ENCODE data around the gene KLF3.

Gene KLF3

GRCh38 chr4:38745881-38746280 is 81.9 kb downstream of the KLF3 start:
- Histone ChIP-seq H3K9me3 (ENCODE audit: control insufficient read depth, insufficient read depth, low read length) (no peaks in the 10 kb centered on the region; the same call in 1 of the 2 replicates), H3K36me3 (ENCODE audit: control insufficient read depth, insufficient read depth, low read length) (no peaks in the 10 kb centered on the region), H3K27me3 (ENCODE audit: control insufficient read depth, insufficient read depth, low read length) (no peaks in the 10 kb centered on the region), H3K4me3 (ENCODE audit: low read depth, low read length) (no peak overlapping the region), H3K27ac (ENCODE audit: low read depth, low read length) (no peak overlapping the region), H3K9ac (ENCODE audit: low read depth, low read length) (no peak overlapping the region), H3K4me1 (ENCODE audit: control insufficient read depth, insufficient read depth, low read length) (no peaks in the 10 kb centered on the region)

DNA sequence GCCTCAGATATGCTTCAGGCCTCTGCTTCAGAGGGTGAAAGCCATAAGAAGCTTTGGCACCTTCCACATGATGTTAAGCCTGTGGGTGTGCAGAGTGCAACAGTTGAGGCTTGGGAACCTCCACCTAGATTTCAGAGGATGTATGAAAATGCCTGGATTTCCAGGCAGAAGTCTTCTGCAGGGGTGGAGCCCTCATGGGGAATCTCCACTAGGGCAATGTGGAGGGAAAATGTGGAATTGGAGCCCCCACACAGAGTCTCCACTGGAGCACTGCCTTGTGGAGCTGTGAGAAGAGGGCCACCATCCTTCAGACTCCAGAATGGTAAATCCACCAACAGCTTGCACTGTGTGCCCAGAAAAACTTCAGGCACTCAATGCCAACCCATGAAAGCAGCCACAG is 83.6 kb downstream of the KLF3 start:
- Histone ChIP-seq H3K4me1 (ENCODE audit: control insufficient read depth, insufficient read depth, low read length) (peaks cover 5% of the 10 kb centered on the region), H3K27me3 (ENCODE audit: control insufficient read depth, insufficient read depth, low read length) (no peaks in the 10 kb centered on the region), H3K9me3 (ENCODE audit: control insufficient read depth, insufficient read depth, low read length) (no peaks in the 10 kb centered on the region; the same call in 1 of the 2 replicates), H3K9ac (ENCODE audit: low read depth, low read length) (no peak overlapping the region), H3K36me3 (ENCODE audit: control insufficient read depth, insufficient read depth, low read length) (no peaks in the 10 kb centered on the region), H3K4me3 (ENCODE audit: low read depth, low read length) (no peak overlapping the region), H3K27ac (ENCODE audit: low read depth, low read length) (no peak overlapping the region)

DNA sequence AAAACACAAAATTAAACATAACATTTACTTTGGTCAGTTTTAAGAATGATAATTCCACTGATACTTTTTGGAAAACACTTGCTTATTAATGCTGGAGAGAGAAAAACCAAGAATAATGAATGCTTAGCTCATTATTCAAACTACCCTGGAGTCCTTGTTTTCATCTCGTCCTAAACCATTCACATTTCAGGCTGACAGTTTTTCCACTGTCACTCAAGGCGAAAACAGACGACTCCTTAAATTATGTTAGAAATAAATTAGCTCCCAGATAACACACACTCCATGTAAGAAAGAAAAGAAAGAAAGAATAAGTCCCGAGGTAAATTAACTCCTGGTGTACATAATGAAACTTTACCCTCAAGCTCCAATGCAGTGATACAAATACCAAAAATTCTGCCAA is 85.3 kb downstream of the KLF3 start:
- Histone ChIP-seq H3K27ac (ENCODE audit: low read depth, low read length) (no peak overlapping the region), H3K9ac (ENCODE audit: low read depth, low read length) (no peak overlapping the region), H3K9me3 (ENCODE audit: control insufficient read depth, insufficient read depth, low read length) (no peaks in the 10 kb centered on the region; the same call in 1 of the 2 replicates), H3K4me3 (ENCODE audit: low read depth, low read length) (no peak overlapping the region), H3K36me3 (ENCODE audit: control insufficient read depth, insufficient read depth, low read length) (no peaks in the 10 kb centered on the region), H3K4me1 (ENCODE audit: control insufficient read depth, insufficient read depth, low read length) (peaks cover 10% of the 10 kb centered on the region), H3K27me3 (ENCODE audit: control insufficient read depth, insufficient read depth, low read length) (no peaks in the 10 kb centered on the region)

Measured in HUES48 (cell line).